Fibroblast of upper back skin (primary cell): ENCODE data around the gene STIM1.

Source experiments
- DNase-seq: peaks from one replicate; pipeline ENCODE4 v3.0.0-alpha.2; 2013

The STIM1 gene

DNA sequence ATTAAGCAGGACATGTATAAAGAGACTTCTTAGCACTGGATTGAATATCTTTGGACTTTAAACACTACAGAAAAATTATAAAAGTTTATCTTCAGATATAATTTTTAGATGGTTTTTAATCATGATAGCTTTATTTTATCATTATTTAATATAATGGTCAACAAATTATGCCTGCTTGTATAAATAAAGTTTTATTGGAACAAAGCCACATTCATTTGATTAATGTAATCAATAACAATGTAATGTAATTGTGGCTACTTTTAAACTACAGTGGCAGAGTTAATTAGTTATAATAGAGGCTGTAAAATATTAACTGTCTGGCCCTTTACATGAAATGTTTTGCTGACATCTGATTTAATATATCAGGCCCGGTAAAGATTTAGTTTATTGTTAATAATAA lies 70.0 kb downstream of the STIM1 start:
- no peak for DNase-seq

DNA sequence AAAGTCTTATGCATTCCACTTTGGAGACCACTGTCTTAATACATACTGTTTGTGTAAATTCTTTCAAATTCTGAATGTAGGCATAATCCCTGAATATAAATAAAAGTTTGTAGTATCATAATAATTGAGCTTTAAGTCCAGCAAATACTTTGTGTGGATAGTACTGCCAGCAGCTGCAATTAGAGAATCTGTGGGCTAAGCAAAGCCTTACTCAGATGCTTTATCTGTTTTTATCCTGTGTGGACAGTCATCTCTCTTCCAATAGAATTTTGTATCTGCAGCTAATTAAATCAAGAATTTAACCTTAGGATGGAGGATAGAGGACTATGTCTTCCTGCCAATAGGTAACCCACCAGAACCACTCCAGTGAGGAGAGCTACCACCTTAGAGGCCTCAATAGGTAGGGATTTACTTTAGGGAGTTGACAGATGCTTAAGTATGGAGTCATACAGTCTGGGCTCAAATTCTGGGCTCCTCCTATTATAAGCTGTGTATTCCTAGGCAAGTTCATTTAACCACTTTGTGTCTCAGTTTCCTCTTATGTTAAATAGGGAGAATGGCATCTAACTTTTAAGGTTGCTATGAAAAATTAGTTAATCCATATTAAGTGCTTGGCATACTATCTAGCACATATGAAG lies 71.1 kb downstream of the STIM1 start:
- no peak for DNase-seq

DNA sequence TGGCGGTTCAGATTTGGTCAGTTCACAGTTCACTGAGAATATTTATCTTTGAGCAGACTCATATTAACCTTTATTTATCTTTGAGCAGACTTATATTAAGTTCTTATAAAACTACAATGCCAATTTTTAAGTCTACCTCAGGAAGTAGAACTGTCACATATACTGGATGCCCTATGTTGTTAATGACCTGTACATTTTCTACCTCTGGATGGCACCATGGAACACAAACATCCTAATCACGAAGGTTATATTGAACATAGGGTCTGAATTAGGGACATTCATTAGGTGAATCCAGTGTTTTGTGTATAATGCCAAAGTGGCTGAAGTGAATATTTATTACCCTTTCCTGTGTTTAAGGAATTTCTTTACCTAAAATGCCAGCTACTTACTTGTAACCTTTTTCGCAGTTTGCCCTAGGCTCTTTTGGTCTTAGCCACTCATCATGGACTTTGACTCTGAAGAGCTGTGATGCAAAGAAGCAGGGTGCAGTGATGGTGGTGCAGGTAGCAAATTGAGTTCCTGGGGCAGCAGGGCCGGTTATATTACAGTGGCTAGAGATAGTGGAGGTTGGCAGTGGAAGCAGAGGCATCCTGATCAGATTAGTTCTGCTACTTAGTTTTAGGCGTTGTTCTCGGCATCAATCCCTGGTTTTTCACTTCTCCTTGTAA lies 71.8 kb downstream of the STIM1 start:
- DNase-seq, result no peak

DNA sequence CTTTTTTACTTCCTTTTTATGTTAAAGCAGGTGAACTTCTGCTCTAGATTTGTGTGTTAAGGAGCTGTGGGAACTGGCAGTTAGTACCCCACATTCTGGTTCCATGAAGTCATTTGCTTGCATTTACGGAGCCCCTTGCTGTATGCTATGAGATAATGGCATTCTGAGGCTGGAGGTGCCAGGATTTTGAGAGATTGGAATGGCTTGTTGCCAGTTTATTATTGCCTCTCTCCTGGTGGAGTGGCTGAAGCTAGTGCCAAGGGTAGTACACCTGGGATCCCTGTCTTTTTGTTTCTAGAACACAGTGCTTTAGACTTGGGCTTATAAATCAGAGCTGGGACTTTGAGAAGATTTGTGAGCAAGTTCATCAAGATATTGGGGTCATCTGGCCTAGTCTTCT lies 73.8 kb downstream of the STIM1 start:
- no peak for DNase-seq

DNA sequence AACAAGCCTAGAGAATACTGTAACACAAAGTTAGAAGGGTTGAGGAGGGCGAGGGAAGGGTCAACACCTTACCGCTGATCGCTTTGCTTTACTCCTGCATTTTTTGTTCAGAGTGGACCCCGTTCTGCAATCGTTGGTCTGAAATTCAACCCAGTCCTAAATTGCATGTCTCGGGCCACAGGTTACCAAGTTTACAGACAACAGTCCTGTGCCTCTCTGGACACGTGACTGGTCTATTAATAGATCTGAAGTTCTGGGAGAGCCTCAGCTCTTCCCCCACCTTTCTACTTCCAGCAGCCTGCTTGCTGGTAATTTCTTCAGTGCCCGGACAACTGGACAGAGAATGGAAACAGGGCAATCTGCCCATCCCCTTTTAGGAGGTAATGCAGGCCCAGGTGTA lies 74.2 kb downstream of the STIM1 start:
- no peak for DNase-seq

DNA sequence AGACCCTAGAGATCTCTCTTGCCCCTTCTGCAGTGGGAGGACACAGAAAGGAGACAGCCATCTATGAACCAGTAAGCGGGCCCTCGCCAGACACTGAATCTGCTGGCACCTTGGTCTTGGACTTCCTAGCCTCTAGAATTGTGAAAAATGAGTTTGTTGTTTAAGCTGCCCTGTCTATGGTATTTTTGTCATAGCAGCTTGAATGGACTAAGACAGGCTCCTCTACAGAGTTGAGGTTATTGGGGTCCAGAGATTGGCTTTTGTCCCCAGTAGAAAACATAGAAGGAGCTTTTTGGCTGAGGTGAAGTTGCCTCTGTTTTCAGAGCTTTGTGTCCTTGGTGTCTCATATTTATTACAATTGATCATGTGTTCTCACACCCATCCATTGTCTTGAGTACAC lies 77.2 kb downstream of the STIM1 start:
- DNase-seq, result no peak

DNA sequence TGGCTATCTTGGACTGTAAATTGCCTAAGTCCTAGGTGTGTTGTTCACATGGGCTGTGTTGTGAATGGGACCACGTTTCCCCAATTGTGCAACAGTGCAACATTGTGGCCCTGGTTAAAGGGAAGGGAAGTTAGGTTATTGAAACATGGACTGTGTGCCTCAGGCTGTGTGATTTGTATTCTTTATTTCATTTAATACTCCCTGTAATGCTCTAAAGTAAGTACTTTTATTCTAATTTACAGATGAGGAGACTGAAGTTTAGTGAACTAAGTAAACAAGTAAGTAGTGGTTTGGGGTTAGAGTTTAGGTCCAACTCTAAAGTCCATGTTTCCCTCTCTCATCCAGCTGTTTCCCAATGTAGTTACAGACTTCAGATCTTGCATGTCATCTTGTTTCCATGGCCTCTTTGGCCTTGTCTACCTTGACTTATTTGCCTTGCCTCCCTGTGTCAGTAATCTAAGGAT lies 77.7 kb downstream of the STIM1 start:
- no peak for DNase-seq

DNA sequence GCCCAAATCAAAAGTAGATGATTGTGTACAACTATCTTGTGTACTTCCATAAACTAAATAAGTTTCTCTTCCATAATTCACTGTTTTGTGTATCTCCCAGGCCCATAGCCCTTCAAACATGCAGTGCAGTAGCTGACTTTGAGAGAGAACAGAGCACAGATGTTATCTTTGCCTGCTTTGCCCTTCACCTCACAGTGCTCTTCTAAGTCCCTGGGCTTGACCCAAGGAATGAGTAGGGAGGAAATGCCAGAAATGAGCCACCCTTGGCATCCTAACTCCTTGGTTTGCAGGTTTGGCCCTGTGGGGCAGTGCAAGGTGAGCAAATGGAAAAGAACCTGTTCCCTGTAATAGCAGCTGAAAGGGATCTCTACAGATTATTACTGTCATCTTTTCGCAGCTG lies 79.2 kb downstream of the STIM1 start:
- no peak for DNase-seq

DNA sequence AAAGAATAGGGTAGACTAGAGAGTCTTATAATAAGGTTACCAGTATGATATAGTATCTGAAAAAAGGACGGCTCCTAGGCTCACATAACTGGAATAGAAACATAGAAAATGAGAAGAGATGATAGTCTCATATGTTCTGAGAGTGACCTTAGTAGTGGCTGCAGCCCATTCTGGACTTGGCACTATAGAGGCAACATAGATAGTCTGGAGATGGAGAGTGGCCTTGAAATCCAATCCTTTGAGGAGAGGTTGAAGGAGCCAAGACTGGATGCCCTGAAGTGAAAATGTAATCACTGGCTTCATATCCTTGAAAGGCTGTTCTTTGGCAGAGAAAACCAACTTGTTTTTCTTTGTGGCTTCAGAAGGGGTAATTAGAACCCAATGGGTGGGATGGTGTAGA lies 81.1 kb downstream of the STIM1 start:
- no peak for DNase-seq

DNA sequence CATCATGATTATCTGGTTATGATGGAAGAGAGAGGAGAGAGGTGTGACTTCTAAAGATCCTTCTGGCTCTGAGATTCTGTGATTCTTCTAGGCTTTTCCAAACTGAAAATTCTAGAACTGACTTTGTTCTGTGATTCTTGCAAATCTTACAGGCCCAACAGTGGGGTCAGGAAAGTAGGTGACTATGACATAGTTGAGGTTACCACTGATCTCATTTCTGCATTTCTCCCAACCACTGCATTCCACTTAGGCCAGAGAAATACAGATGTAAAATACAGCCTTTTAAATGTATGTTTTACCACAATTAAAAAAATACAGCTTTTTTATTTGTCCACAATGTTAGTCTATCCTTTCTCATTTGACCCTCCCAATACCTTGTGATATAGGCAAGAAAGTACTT lies 83.7 kb downstream of the STIM1 start:
- peak; percentile 90 for DNase-seq

DNA sequence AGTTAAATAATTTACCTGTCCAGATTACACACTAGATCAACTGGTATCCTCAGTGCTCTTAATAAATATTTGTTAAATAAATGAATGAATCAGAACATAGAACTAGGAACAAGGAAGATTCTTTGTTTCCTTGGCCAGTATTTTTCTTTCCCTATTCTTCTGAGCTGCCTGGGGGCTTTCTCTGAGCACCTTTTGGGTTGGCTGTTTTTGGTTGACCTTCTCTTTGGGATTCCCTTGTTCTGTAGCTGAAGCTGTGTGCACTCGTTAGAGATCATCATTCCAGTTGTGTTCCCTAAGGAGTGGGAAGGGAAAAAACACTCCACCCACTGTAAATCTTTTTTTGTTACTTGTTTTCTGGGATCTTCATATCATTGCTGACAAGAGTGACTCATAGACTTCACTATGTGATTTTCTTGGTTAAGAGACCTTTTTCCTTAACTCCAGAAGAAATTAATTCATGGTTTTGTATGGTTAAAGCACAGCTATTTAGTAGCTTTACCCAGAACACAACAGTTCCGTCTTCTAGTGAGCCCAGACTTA lies 84.3 kb downstream of the STIM1 start:
- peak; percentile 77 for DNase-seq

DNA sequence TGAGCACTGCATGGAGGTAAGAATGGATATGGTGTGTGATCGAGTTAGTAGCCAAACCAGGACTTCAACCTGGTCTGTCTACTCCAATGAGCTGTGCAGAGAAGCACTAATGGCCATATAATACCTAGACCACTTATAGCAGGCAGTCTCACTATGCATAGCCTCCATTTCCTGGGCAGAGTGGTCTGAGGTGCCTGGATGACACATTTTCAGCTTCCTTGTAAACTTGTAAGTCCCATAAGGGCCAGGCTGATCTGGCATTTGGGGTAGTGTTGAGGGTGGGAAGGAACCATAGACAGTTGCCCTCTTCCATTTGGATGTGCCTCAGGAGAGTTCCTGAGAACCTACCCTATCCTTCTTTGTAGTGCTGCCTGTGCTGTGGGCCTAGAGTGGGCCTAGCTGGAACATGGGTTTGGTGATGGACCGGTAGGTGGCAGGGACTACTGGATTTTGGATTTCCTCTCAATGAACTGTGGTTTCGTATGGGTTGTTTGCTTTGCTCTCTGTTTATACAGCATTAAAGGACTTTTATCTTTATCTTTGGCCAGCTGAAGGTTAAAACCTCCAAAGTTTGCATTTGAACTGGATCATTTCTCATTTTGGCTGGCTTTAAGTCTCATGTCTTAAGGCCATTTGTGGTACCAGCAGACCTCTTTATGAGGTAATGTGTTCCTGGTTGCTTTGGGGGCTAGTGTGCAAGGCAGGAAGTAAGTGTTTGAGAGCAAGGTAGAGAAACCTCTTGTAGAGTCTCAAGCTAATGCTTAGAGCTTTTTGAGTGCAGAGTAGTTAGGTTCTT lies 86.9 kb downstream of the STIM1 start:
- no peak for DNase-seq

DNA sequence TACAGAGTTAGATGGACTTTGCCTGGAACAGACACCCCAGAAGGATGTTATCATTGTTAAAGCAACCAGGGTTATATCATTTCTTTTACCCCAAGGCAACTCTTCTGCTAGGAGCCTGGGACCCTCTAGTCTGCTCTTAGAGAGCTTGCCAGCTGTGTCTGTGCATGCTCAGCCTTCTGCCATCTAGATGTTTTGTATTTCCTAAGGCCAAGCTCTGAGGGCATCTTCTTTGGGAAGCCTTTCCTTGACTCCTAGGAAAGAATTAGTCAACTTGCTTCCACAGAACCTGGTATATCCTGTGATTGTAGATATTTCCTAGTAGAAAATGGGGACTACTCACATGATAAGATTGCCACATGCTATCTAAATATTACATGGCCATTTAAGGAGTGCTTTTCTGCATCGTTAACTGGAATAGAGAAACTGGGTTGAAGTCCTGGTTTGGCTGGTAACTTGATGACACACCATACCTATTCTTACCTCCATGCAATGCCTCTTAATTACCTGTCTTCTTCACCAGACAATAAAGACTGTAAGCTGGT lies 87.6 kb downstream of the STIM1 start:
- no peak for DNase-seq

DNA sequence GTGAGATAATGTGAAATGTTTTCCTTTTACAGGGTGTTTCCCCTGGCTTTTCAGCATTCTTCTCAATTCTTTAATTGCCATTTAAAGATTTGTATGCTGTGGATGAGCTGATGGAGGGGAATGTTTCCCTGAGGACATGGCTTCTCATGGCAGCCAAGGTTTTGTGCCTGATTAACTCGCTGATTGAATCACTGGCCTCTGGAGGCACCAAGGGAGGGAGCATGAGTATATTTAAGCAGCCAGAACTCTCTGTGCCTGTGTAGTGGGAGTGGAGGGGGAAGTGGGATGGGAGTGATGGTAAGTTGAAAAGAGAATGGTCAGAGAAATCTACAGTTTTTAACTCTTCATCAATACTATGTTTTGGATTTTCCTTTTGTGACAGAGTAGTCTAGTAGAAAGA lies 88.7 kb downstream of the STIM1 start:
- peak; percentile 55 for DNase-seq

DNA sequence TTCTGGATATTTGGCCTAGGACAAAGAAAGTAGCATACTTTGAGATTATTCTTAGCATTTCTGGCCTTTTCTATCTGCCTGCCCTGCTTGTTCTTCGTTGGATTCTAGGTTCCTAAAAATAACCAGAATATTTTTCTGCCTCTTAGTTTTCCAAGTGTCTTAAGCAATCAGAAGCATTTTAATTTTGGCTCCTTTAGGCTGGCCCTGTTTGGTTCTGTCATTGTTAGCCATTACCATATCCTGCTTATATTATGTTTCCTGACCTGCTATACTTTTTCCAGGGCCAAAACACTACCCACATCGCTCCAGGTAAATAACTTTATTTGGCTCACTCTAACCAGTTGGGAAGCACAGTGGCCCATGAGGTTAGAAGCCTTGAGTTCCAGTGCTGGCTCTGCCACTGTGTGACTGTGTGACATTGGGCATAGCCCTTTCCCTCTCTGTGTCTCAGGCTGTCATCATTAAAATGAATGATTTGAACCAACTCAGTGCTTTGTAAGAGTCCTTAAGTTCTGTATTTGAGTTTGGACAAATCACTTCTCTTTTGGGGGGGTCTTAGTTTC lies 91.1 kb downstream of the STIM1 start:
- no peak for DNase-seq

DNA sequence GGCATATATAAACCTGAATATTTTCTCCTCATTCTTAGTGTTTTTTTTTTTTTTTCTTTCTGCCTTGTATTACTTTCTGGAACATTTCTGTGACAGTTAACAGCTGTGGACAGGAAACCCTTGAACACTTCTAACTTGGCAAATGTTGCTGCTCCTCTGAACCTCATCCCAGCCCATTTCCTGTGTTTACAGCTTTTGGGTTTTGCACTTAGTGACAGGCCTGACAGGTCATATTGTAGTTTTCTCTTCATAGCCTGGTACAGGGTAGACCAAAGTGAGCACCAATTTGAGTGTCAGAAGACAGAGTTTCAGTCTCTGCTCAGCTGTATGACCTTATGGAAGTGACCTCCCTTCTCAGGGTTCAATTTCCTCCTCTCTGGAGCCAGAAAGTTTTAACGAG lies 91.6 kb downstream of the STIM1 start:
- DNase-seq, result peak; percentile 43

DNA sequence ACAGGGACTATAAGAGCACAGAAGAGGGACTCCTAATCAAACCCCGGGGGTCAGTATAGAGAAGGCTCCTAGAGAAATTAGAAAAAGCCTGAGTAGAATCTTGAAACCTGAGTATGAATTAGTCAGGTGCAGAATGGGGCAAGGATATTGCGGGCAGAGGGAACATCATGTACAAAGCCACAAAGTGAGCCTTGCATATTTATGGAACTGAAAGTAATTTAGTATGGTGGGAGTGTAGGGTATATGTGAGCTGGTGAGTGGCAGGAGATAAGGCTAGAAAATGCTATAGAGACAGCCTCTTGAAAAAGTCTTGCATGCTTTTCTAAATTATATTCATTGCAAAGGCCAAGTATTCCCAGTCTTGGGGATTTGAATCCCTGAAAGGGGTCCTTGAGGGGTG lies 93.7 kb downstream of the STIM1 start:
- DNase-seq, result no peak

DNA sequence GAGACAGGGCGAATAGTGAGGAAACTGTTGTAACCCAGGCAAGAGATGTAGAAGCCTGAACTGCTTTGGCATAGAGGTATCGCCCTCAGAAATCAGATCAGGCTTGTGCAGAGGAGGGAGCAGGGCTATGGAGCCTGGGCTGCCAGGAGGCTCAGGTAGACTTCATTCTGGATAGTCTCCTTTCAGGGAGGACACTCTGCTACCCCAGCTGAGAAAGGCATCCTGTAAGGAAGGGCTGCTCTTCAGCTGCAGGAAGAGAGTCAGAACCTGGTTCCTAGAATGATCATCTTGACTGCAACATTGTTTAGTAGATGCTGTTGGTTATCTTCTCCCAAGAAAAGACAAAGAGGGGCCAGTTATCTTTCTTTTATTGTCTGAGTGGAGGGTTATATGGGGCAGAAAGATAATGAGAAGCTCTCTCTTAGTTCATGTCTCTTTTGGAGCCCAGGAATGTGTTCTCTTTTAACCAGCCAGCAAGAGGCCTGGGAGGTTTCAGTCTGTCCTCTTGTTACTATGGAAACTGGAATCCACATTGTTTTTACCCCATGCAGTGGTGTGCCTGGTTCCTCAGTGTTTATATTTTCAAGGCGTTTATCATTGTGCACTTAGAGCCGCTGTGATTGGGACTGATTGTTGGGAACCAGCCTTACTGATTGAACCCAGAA lies 95.7 kb downstream of the STIM1 start:
- DNase-seq, result peak; percentile 52

DNA sequence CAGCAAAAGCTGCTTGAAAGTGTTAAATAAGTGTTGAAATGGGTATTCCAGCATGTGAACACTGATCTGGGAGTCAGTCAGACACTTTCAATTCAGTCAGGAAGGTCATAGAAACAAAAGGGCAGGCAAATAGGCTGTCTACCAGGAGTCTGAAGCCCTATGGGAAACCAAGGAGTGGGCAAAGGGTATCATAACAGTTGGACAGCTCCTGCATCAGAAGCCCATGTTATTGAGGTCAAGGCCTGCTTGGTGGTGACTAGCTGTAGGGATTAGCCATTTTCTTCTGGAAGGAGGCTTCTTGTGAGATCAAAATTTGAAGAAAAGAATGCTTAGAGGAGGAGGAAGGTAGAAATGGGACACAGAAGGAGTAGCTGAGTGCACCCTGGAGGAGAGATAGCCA lies 97.3 kb downstream of the STIM1 start:
- no peak for DNase-seq

DNA sequence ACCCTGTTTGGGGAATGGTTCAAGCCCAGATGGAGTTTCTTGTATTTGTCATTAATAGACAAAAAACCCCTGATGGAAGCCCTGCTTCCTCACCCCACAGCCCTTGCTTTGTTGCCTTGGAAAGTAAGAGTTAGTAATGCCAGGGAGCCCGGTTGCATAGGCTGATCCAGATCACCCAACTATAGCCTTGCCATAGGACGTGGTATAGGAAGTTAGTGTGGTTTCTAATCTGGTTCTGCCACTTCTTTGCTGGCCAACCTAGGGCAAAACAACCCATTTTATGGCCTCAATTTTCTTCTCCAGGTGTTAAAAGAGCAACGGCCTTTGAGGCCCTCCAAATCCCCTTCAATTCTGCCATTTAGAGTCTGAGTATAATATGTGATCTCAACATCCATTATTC lies 97.9 kb downstream of the STIM1 start:
- no peak for DNase-seq

DNA sequence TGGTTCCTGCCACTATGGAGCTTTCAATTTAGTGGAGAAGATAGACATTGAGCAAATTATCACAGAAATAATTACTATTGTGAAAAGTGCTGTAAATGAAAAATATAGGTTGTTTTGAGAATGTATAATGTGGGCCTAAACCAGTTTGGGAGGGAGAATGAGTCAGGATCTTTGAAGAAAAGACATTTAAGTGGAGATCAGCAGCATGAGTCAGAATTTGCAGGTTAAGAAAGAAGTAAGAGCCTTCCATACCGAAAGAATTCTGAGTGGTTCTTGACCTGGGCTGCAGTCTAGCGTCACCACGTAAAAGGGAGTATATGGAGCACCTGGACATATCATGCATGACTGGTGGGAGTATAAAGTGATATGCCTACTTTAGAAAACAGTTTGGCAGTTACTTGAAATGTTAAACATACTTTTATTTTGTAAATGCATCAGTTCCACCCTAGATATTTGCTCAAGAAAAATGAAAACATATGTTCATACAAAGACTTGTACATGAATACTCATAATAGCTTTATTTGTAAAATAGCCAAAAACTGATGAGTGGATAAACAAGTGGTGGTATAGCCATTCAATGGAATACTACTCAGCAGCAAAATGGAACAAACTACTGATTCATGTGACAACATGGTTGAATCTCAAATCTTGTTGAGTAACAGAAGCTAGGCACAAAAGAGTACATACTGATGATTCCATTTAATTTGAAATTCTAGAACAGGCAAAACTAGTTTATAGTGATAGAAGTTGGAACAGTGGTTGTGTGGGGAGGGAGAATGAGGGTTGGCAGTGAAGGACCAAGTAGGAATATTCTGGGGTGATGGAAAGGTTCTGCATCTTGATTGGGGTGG lies 99.2 kb downstream of the STIM1 start:
- DNase-seq, result peak; percentile 30

DNA sequence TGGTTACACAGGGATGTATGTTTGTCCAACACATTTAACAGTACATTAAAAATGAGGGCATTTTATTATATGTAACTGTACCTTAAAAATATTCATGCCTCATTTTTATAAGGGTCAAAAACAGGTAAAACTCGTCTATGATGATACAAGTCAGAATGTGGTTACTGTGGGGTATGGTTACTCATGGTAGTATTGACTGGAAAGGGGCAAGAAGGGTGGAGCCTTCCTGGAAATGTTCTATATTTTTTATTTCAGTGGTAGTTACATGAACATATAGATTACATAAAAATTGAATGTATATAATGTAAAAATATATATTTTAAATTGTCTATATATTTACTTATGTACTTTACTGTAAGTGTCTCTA lies 99.8 kb downstream of the STIM1 start:
- DNase-seq, result no peak
